RWPE2 (cell line): ENCODE results near the gene WDR48.

Experiments
- ATAC-seq: fragments of 200-7000 bp; cut with Tn5 transposase; 3 replicates; pipeline ENCODE4 v1.9.1; 2021; ENCODE audit warnings: low read depth
- DNase-seq: peaks from one replicate; pipeline ENCODE4 v3.0.0-alpha.2; 2020; ENCODE audit warnings: low spot score
- H3K27ac ChIP-seq: fragments of 450-650 bp; 2 replicates; pipeline ENCODE4 v1.5.1; 2017; ENCODE audit warnings: mild to moderate bottlenecking; ENCODE audit not compliant: poor library complexity, severe bottlenecking
- H3K27me3 ChIP-seq: fragments of 250-450 bp; sonication (Bioruptor Pico); 2 replicates; pipeline ENCODE4 v1.5.1; 2021; ENCODE audit warnings: mild to moderate bottlenecking, moderate library complexity; ENCODE audit not compliant: insufficient read depth, poor library complexity, severe bottlenecking
- H3K36me3 ChIP-seq: fragments of 250-450 bp; sonication (Bioruptor Pico); 2 replicates; pipeline ENCODE4 v1.5.1; 2020; ENCODE audit warnings: low read depth, mild to moderate bottlenecking, moderate library complexity
- H3K4me1 ChIP-seq: fragments of 250-450 bp; sonication (Bioruptor Pico); 2 replicates; pipeline ENCODE4 v1.5.1; 2021; ENCODE audit warnings: mild to moderate bottlenecking, moderate library complexity; ENCODE audit not compliant: insufficient read depth, poor library complexity, severe bottlenecking
- H3K4me3 ChIP-seq: fragments of 250-450 bp; sonication (Bioruptor Pico); 2 replicates; pipeline ENCODE4 v1.5.1; 2021; ENCODE audit warnings: mild to moderate bottlenecking, moderate library complexity; ENCODE audit not compliant: severe bottlenecking
- H3K9me3 ChIP-seq: fragments of 250-450 bp; sonication (Bioruptor Pico); 2 replicates; pipeline ENCODE4 v1.5.1; 2021; ENCODE audit warnings: mild to moderate bottlenecking, moderate library complexity; ENCODE audit not compliant: severe bottlenecking
- CTCF ChIP-seq: fragments of 450-650 bp; IDR thresholded peaks from one replicate; pipeline ENCODE4 v1.5.1; 2017; ENCODE audit warnings: mild to moderate bottlenecking, moderate library complexity; ENCODE audit not compliant: poor library complexity, severe bottlenecking

Gene WDR48

GRCh38 chr3:39139442-39139841, 87.6 kb downstream of the WDR48 start:
- H3K27ac ChIP-seq = peak overlapping the region; percentile 93
- no peaks in the 10 kb centered on the region for H3K27me3 ChIP-seq
- peaks cover 28% of the 10 kb centered on the region for H3K4me1 ChIP-seq
- no peak for ATAC-seq
- no peak for TF ChIP-seq CTCF
- DNase-seq = no peak
- H3K4me3 ChIP-seq = no peak overlapping the region
- H3K36me3 ChIP-seq = peaks cover 28% of the 10 kb centered on the region
- no peaks in the 10 kb centered on the region for H3K9me3 ChIP-seq

GRCh38 chr3:39140341-39140971, 88.6 kb downstream of the WDR48 start:
- H3K36me3 ChIP-seq = peaks cover 35% of the 10 kb centered on the region
- no peak for DNase-seq

GRCh38 chr3:39141171-39141995, 89.6 kb downstream of the WDR48 start:
- ATAC-seq (peak; percentile 86), DNase-seq (peak; percentile 93)
- H3K4me1 ChIP-seq = peaks cover 35% of the 10 kb centered on the region
- H3K27me3 ChIP-seq = no peaks in the 10 kb centered on the region
- no peak overlapping the region for H3K4me3 ChIP-seq
- H3K9me3 ChIP-seq = no peaks in the 10 kb centered on the region
- no peak for TF ChIP-seq CTCF
- H3K36me3 ChIP-seq = peaks cover 45% of the 10 kb centered on the region
- peak overlapping the region; percentile 93 for H3K27ac ChIP-seq

More at GRCh38 chr3:39140341-39140971, 88.6 kb downstream of the WDR48 start:
- no peaks in the 10 kb centered on the region for H3K9me3 ChIP-seq
- H3K27ac ChIP-seq = peak overlapping the region; percentile 93
- ATAC-seq = peak; percentile 19
- H3K27me3 ChIP-seq = no peaks in the 10 kb centered on the region
- peaks cover 28% of the 10 kb centered on the region for H3K4me1 ChIP-seq
- H3K4me3 ChIP-seq = no peak overlapping the region
- no peak for TF ChIP-seq CTCF

- DNase-seq (no peak), ATAC-seq (peak; percentile 6; the same call in 2 of the 3 replicates)
- Histone ChIP-seq H3K27me3 (no peaks in the 10 kb centered on the region), H3K27ac (peak overlapping the region; percentile 93), H3K36me3 (peaks cover 46% of the 10 kb centered on the region), H3K9me3 (no peaks in the 10 kb centered on the region), H3K4me1 (peaks cover 42% of the 10 kb centered on the region), H3K4me3 (no peak overlapping the region)
- no peak for TF ChIP-seq CTCF
Measured at GRCh38 chr3:39142067-39142466, 90.3 kb downstream of the WDR48 start.
